Subcutaneous abdominal adipose tissue (tissue), 5 donors: ENCODE data around the gene KIAA1328.

ENCODE experiments used
- H3K27ac ChIP-seq: one replicate; pipeline ENCODE4 v1.7.0; 2013; ENCODE audit warnings: low read depth, mild to moderate bottlenecking, inconsistent platforms, low read length, moderate library complexity
- H3K27me3 ChIP-seq, 5 donors: one replicate each; pipeline ENCODE4 v1.7.0; 2013; ENCODE audit warnings: low read length in 5 of 5, inconsistent platforms in 1 of 5; ENCODE audit not compliant: control insufficient read depth in 5 of 5, insufficient read depth in 4 of 5
- H3K36me3 ChIP-seq, 5 donors: one replicate each; pipeline ENCODE4 v1.7.0; 2013; ENCODE audit warnings: low read length in 5 of 5; ENCODE audit not compliant: control insufficient read depth in 5 of 5, insufficient read depth in 5 of 5
- H3K4me1 ChIP-seq, 5 donors: one replicate each; pipeline ENCODE4 v1.7.0; 2013; ENCODE audit warnings: low read length in 5 of 5, mild to moderate bottlenecking in 3 of 5, moderate library complexity in 1 of 5; ENCODE audit not compliant: control insufficient read depth in 5 of 5, insufficient read depth in 5 of 5
- H3K4me3 ChIP-seq, 5 donors: one replicate each; pipeline ENCODE4 v1.7.0; 2013; ENCODE audit warnings: low read length in 5 of 5, low read depth in 1 of 5
- H3K9ac ChIP-seq, 5 donors: one replicate each; pipeline ENCODE4 v1.7.0; 2013; ENCODE audit warnings: low read length in 5 of 5, mild to moderate bottlenecking in 4 of 5, moderate library complexity in 3 of 5
- H3K9me3 ChIP-seq, 5 donors: one replicate each; pipeline ENCODE4 v1.7.0; 2013; ENCODE audit warnings: low read length in 5 of 5; ENCODE audit not compliant: control insufficient read depth in 5 of 5
- donor health status: healthy.
- donor health status: healthy.
- donor health status: healthy.
- donor health status: healthy.
- donor health status: healthy.

The KIAA1328 gene

DNA sequence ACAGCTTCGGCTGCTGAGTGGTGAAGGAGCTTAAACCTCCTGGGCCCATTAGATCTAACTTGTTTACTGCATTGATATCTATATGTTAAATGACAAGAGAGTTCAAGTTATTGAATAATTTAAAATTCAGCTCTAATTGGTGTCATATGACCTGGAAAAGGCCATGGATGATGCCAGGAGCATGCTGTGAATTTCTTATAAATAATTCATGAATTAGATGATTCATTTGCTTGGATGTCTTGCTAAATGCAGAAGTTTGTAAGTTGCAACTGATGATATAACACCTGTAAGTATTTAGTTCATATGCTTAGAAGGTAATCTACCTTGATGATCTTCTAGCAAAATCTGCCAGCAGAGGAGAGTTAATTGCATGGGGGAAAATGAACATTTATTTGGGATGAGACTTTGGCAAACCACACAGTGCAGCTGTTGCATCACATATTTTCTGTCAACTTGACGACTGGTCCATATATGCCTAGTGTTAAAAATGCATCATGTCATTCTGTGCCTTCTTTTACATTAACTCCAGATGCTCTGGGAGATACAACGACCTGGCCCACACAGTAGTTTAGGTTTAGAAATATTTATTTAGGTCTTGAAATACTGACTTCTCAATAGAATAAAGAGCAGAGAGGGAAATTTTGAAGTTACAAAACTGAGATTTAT, 226.3 kb downstream of the KIAA1328 start:
- H3K4me1 ChIP-seq, result no peaks in the 10 kb centered on the region
- H3K9me3 ChIP-seq, result peaks cover 0 to 2% (median 0%) of the 10 kb centered on the region in 5 donors
- H3K27me3 ChIP-seq, result no peaks in the 10 kb centered on the region
- H3K9ac ChIP-seq, result no peak overlapping the region
- H3K27ac ChIP-seq, result no peak overlapping the region
- no peak overlapping the region for H3K4me3 ChIP-seq
- no peaks in the 10 kb centered on the region for H3K36me3 ChIP-seq

DNA sequence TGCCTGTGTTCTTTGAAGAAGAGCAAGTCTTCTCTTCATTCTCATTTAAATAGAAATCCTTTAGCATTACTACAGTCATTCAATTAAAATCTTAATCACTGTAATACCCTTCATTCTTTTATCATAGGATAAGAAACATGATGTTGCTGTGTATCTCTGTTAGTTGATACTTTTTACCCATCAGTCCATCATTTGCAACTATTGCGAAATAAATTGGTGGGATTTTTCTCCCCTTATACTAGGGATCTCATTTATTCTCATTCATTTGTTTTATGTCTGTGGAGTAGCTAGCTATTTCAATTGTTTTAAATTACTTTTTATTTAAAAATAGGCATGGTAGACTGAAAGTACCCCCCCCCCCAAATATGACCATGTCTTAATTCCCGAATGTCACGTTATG, 235.3 kb downstream of the KIAA1328 start:
- H3K9ac ChIP-seq, result no peak overlapping the region
- H3K4me3 ChIP-seq, result no peak overlapping the region
- H3K27me3 ChIP-seq, result no peaks in the 10 kb centered on the region
- H3K4me1 ChIP-seq, result no peaks in the 10 kb centered on the region
- peaks cover 0 to 6% (median 0%) of the 10 kb centered on the region in 5 donors for H3K9me3 ChIP-seq
- H3K27ac ChIP-seq, result no peak overlapping the region
- H3K36me3 ChIP-seq, result peaks cover 4 to 20% (median 9%) of the 10 kb centered on the region in 5 donors

DNA sequence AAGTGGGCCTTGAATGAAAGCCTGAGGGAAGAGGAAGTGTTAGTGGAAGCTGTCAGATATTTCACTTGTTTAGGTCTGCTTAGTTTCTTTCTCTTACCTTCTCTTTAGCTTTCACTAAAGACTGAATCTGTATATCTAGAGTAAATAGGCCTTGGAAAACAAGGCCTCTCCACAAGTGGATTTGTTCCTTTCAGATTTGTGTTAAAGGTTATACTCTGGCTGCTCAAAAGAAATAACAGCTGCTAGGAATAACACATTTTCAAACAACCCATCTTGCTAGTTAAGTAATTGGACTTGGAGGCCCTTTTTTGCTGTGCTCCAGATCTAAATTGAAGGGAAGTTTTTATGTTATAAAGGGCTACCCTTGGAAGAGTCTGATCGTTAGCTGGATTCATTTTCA, 236.3 kb downstream of the KIAA1328 start:
- no peaks in the 10 kb centered on the region for H3K27me3 ChIP-seq
- H3K4me1 ChIP-seq, result no peaks in the 10 kb centered on the region
- H3K9me3 ChIP-seq, result peaks cover 0 to 6% (median 0%) of the 10 kb centered on the region in 5 donors
- no peak overlapping the region for H3K4me3 ChIP-seq
- H3K36me3 ChIP-seq, result peaks cover 4 to 20% (median 9%) of the 10 kb centered on the region in 5 donors
- no peak overlapping the region for H3K27ac ChIP-seq
- no peak overlapping the region for H3K9ac ChIP-seq

DNA sequence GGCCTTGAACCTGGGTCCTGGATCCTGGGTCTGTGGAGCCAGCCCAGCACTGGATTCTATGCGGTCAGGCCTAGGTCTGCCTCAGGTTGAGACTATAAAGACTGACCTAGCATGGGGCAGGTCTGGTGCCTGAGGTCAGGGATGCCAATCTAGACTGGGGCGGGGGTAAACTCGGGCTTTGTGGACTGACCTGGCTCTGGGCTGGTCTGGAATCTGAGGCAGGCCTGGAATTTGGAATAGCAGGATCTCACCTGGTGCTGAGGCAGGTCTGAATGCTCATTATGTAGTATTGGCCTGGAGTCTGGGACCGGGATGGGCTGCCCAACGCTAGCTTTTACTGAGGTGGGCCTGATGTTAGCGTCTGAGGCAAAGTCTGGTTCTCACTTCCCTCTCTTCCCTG, 256.0 kb downstream of the KIAA1328 start:
- Histone ChIP-seq H3K27me3 (no peaks in the 10 kb centered on the region), H3K36me3 (no peaks in the 10 kb centered on the region), H3K27ac (no peak overlapping the region), H3K4me3 (no peak overlapping the region), H3K9me3 (no peaks in the 10 kb centered on the region), H3K9ac (no peak overlapping the region), H3K4me1 (no peaks in the 10 kb centered on the region)

DNA sequence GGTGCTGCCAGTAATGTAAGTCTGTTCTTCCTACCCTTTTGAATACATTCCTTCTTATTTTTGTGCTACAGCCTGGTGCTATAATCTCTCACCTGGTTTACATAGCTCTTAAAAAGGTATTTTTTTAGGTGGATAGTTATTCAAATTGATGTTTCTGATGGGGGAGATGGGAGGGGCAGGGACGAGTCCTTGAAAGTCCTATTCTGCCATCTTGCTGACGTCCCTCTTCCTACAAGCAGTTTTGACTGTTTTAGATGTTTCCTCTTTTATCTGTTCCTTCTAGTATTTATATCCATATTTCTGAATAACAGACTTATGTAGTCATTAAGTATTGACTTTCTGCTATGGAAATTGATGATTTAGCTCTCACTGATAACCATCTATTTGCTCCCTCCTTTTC, 256.4 kb downstream of the KIAA1328 start:
- H3K4me1 ChIP-seq, result no peaks in the 10 kb centered on the region
- H3K9me3 ChIP-seq, result no peaks in the 10 kb centered on the region
- no peak overlapping the region for H3K27ac ChIP-seq
- no peaks in the 10 kb centered on the region for H3K27me3 ChIP-seq
- H3K4me3 ChIP-seq, result no peak overlapping the region
- H3K36me3 ChIP-seq, result no peaks in the 10 kb centered on the region
- H3K9ac ChIP-seq, result no peak overlapping the region

DNA sequence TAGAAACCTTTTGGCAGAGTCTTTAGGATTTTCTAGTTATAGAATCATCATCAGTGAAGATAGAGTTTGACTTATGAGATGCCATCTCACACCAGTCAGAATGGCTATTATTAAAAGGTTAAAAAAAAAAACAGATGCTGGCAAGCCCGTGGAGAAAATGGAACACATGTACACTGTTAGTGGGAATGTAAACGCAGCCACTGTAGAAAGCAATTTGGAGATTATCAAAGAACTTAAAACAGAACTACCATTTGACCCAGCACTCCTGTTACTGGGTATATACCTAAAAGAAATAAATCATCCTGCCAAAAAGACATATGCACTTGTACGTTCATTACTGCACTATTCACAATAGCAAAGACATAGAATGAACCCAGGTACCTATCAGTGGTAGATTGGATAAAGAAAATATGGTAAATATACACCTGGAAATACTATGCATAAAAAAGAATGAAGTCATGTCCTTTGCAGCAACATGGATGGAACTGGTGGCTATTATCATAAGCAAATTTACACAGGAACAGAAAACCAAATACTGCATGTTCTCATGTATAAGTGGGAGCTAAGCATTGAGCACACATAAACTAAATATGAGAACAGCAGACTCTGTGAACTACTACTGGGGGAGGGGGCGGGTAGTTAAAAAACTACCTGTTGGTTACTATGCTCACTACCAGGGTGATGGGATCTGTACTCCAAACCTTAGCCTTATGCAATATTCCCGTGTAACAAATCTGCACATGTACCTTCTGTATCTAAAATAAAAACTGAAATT, 279.0 kb downstream of the KIAA1328 start:
- Histone ChIP-seq H3K36me3 (no peaks in the 10 kb centered on the region), H3K4me3 (no peak overlapping the region), H3K27ac (no peak overlapping the region), H3K9me3 (peaks cover 0 to 11% (median 6%) of the 10 kb centered on the region in 5 donors), H3K9ac (no peak overlapping the region), H3K27me3 (no peaks in the 10 kb centered on the region), H3K4me1 (no peaks in the 10 kb centered on the region)

DNA sequence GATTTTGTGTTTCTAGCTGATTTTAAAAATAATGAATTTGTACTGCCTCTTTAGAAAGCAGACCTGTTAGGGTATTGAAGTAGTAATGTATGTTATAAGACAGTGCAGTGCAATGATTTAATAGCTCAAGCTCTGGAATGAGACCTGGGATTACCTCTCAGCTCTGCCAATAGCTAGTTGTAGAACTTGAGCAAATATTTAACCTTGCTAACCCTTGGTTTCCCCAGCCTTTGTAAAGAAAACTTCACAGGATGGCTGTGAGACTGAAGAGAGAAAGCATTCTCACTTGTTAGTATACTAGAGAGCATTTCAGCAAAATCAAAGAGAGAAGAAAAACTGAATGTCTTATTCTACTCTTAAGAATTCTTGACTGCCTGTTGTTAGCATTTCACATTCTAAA, 293.9 kb downstream of the KIAA1328 start:
- Histone ChIP-seq H3K4me1 (no peaks in the 10 kb centered on the region), H3K4me3 (no peak overlapping the region), H3K9ac (no peak overlapping the region), H3K27me3 (no peaks in the 10 kb centered on the region), H3K27ac (no peak overlapping the region), H3K9me3 (peaks cover 0 to 14% (median 2%) of the 10 kb centered on the region in 5 donors), H3K36me3 (no peaks in the 10 kb centered on the region)

DNA sequence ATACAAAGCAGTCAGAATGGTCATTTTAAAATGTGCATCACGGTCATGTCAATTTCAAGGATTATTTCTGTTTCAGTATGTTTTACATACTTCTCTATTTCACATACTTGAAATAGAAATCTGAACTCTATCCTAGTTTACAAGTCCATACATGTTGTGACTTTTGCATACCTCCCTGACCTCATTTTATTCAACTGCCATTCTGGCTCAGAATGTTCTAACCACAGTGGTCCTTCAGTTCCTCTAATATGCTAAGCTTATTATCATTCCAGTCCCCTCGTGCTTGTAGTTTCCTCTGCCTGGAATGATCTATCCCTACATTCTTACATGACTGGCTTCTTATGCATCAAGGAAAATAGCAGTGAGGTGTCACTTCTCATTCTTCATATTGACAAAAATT, 295.6 kb downstream of the KIAA1328 start:
- no peak overlapping the region for H3K9ac ChIP-seq
- H3K27me3 ChIP-seq, result no peaks in the 10 kb centered on the region
- no peaks in the 10 kb centered on the region for H3K36me3 ChIP-seq
- no peak overlapping the region for H3K4me3 ChIP-seq
- H3K4me1 ChIP-seq, result no peaks in the 10 kb centered on the region
- H3K27ac ChIP-seq, result no peak overlapping the region
- peaks cover 0 to 3% (median 0%) of the 10 kb centered on the region in 5 donors for H3K9me3 ChIP-seq

DNA sequence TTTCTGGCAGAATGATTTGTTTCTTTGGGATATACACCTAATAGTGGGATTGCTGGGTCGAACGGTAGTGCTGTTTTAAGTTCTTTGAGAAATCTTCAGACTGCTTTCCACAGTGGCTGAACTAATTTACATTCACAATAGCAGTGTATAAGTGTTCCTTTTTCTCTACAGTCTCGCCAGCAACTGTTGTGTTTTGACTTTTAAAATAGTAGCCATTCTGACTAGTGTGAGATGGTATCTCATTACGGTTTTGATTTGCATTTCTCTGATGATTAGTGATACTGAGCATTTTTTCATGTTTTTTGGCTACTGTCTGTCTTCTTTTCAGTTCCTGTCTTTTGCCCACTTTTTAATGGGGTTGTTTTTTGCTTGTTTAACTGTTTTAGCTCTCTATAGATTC, 306.2 kb downstream of the KIAA1328 start:
- H3K4me1 ChIP-seq, result no peaks in the 10 kb centered on the region
- H3K9ac ChIP-seq, result no peak overlapping the region
- H3K36me3 ChIP-seq, result peaks cover 0 to 3% (median 0%) of the 10 kb centered on the region in 5 donors

DNA sequence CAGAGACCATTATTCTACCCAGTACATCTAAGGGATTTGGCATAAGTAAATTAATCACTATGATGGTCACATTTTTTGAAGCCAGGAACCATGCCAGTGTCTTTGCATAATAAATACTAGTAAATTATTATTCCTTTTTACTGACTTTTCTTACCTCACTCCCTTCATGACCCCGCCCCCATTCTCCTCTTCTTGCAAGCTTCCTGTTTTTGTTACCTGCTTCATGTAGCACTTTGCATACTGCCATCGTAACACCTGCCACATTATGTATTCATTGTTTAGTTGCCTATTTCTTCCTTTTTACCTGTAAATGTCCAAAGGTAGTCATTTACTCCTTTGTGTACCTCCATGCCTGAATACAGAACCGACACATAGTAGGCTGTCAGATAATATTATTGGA, 309.5 kb downstream of the KIAA1328 start:
- no peak overlapping the region for H3K27ac ChIP-seq
- H3K9ac ChIP-seq, result no peak overlapping the region
- no peaks in the 10 kb centered on the region for H3K27me3 ChIP-seq
- H3K4me1 ChIP-seq, result no peaks in the 10 kb centered on the region
- no peaks in the 10 kb centered on the region for H3K36me3 ChIP-seq
- H3K4me3 ChIP-seq, result no peak overlapping the region
- peaks cover 0 to 12% (median 6%) of the 10 kb centered on the region in 5 donors for H3K9me3 ChIP-seq

More for the DNA sequence above, 306.2 kb downstream of the KIAA1328 start:
- Histone ChIP-seq H3K9me3 (peaks cover 0 to 13% (median 6%) of the 10 kb centered on the region in 5 donors), H3K4me3 (no peak overlapping the region), H3K27me3 (no peaks in the 10 kb centered on the region), H3K27ac (no peak overlapping the region)
